ENCODE measurements around the gene IGSF6.

GRCh38 chr16:21614896-21615295 is 37.5 kb downstream of the IGSF6 start:
- TF ChIP-seq ZNF211 (tag by site-specific recombination; IDR thresholded peaks at IDR 0.05; ENCODE audit: low read depth) (no peak), OVOL3 (tag by site-specific recombination; IDR thresholded peaks at IDR 0.05) (no peak)

Data from HEK293 (cell line).